HUES64 (cell line): ENCODE data around the gene FANCI.
"Not testable (repeated sequence)": the region's sequence is repeated elsewhere in the genome, so short reads cannot be mapped to it uniquely, and the experiment has no call there.

Experiments
- H3K27ac ChIP-seq: 2 replicates; pipeline ENCODE4 v1.7.0; 2013; ENCODE audit warnings: low read depth, low read length, inconsistent platforms
- H3K27me3 ChIP-seq: 2 replicates; pipeline ENCODE4 v1.6.1; 2013; ENCODE audit warnings: mild to moderate bottlenecking, low read length; ENCODE audit not compliant: insufficient read depth
- H3K36me3 ChIP-seq: 2 replicates; pipeline ENCODE4 v1.6.1; 2013; ENCODE audit warnings: mild to moderate bottlenecking, low read length; ENCODE audit not compliant: insufficient read depth
- H3K4me1 ChIP-seq: 2 replicates; pipeline ENCODE4 v1.6.1; 2013; ENCODE audit warnings: mild to moderate bottlenecking, low read length, moderate library complexity; ENCODE audit not compliant: insufficient read depth
- H3K4me3 ChIP-seq: 2 replicates; pipeline ENCODE4 v1.5.1; 2013; ENCODE audit warnings: mild to moderate bottlenecking, low read length, moderate library complexity
- H3K9ac ChIP-seq: 2 replicates; pipeline ENCODE4 v1.6.1; 2013; ENCODE audit warnings: mild to moderate bottlenecking, low read depth, low read length
- H3K9me3 ChIP-seq: 2 replicates; pipeline ENCODE4 v1.6.1; 2013; ENCODE audit warnings: low read depth, low read length; ENCODE audit not compliant: insufficient read depth
- WGBS: fragments of 150-250, 120-280 bp; methylation state at CpG from one replicate; pipeline ENCODE4 v1.1.7; 2013; ENCODE audit warnings: missing lambda C conversion rate; 5-methylcytosine and 5-hydroxymethylcytosine counted together

The FANCI gene

GRCh38 chr15:89277281-89277680 lies 33.5 kb downstream of the FANCI start:
- not testable (repeated sequence) for H3K27ac ChIP-seq, H3K4me1 ChIP-seq, H3K9me3 ChIP-seq, H3K9ac ChIP-seq, H3K4me3 ChIP-seq, H3K27me3 ChIP-seq
- 96% methylated on average over 4 of the region's 4 CpGs for WGBS
- H3K36me3 ChIP-seq: peaks cover 95% of the 10 kb centered on the region

GRCh38 chr15:89278307-89278706 lies 34.5 kb downstream of the FANCI start:
- Histone ChIP-seq H3K4me1 (no peaks in the 10 kb centered on the region), H3K27me3 (no peaks in the 10 kb centered on the region), H3K36me3 (peaks cover 98% of the 10 kb centered on the region), H3K9ac (no peak overlapping the region), H3K4me3 (no peak overlapping the region), H3K9me3 (no peaks in the 10 kb centered on the region), H3K27ac (no peak overlapping the region)
- WGBS: 92% methylated on average over 1 of the region's 1 CpG

- H3K27ac ChIP-seq: no peak overlapping the region
- WGBS: 98% methylated on average over 4 of the region's 4 CpGs
- H3K4me3 ChIP-seq: no peak overlapping the region
- H3K27me3 ChIP-seq: no peaks in the 10 kb centered on the region
- H3K9me3 ChIP-seq: no peaks in the 10 kb centered on the region; the same call in 1 of the 2 replicates
- no peaks in the 10 kb centered on the region for H3K4me1 ChIP-seq
- no peak overlapping the region for H3K9ac ChIP-seq
- peaks cover 97% of the 10 kb centered on the region for H3K36me3 ChIP-seq
Measured at GRCh38 chr15:89282631-89283030, 38.9 kb downstream of the FANCI start.

- H3K9me3 ChIP-seq: no peaks in the 10 kb centered on the region; the same call in 1 of the 2 replicates
- peaks cover 97% of the 10 kb centered on the region for H3K36me3 ChIP-seq
- H3K4me3 ChIP-seq: no peak overlapping the region
- 97% methylated on average over 4 of the region's 4 CpGs for WGBS
- no peaks in the 10 kb centered on the region for H3K27me3 ChIP-seq
- no peaks in the 10 kb centered on the region for H3K4me1 ChIP-seq
- no peak overlapping the region for H3K9ac ChIP-seq
- H3K27ac ChIP-seq: no peak overlapping the region
Measured at GRCh38 chr15:89283201-89283600, 39.4 kb downstream of the FANCI start.

- Histone ChIP-seq H3K36me3 (peaks cover 94% of the 10 kb centered on the region), H3K4me1 (no peaks in the 10 kb centered on the region), H3K27me3 (no peaks in the 10 kb centered on the region), H3K9me3 (no peaks in the 10 kb centered on the region), H3K27ac (no peak overlapping the region), H3K4me3 (no peak overlapping the region), H3K9ac (no peak overlapping the region)
- WGBS: 98% methylated on average over 2 of the region's 2 CpGs
Measured at GRCh38 chr15:89291934-89292438, 48.2 kb downstream of the FANCI start.

GRCh38 chr15:89293012-89293411 lies 49.2 kb downstream of the FANCI start:
- Histone ChIP-seq H3K36me3 (peaks cover 88% of the 10 kb centered on the region), H3K9ac (no peak overlapping the region), H3K4me3 (no peak overlapping the region), H3K9me3 (no peaks in the 10 kb centered on the region; the same call in 1 of the 2 replicates), H3K27ac (no peak overlapping the region), H3K4me1 (no peaks in the 10 kb centered on the region), H3K27me3 (no peaks in the 10 kb centered on the region)
- WGBS: 95% methylated on average over 2 of the region's 2 CpGs

- no peaks in the 10 kb centered on the region for H3K4me1 ChIP-seq
- peaks cover 82% of the 10 kb centered on the region for H3K36me3 ChIP-seq
- H3K9me3 ChIP-seq: no peaks in the 10 kb centered on the region; the same call in 1 of the 2 replicates
- H3K9ac ChIP-seq: no peak overlapping the region
- H3K27me3 ChIP-seq: no peaks in the 10 kb centered on the region
- H3K4me3 ChIP-seq: no peak overlapping the region
- no peak overlapping the region for H3K27ac ChIP-seq
Measured at GRCh38 chr15:89299896-89300295, 56.1 kb downstream of the FANCI start.

- Histone ChIP-seq H3K27me3 (no peaks in the 10 kb centered on the region), H3K9me3 (no peaks in the 10 kb centered on the region; the same call in 1 of the 2 replicates), H3K4me1 (no peaks in the 10 kb centered on the region), H3K36me3 (peaks cover 82% of the 10 kb centered on the region), H3K27ac (no peak overlapping the region), H3K9ac (no peak overlapping the region), H3K4me3 (no peak overlapping the region)
- whole genome bisulfite sequencing: 97% methylated on average over 4 of the region's 5 CpGs
Measured at GRCh38 chr15:89301304-89302089, 57.7 kb downstream of the FANCI start.

- no CpG with 5 or more reads among the region's 2 CpGs for WGBS
Measured at GRCh38 chr15:89303986-89304385, 60.2 kb downstream of the FANCI start.

GRCh38 chr15:89305395-89305794 lies 61.6 kb downstream of the FANCI start:
- no peak overlapping the region for H3K9ac ChIP-seq
- WGBS: 94% methylated on average over 3 of the region's 3 CpGs
- no peak overlapping the region for H3K4me3 ChIP-seq
- H3K27me3 ChIP-seq: no peaks in the 10 kb centered on the region
- no peaks in the 10 kb centered on the region for H3K4me1 ChIP-seq
- H3K36me3 ChIP-seq: peaks cover 96% of the 10 kb centered on the region
- H3K9me3 ChIP-seq: no peaks in the 10 kb centered on the region
- no peak overlapping the region for H3K27ac ChIP-seq

More at GRCh38 chr15:89303986-89304385, 60.2 kb downstream of the FANCI start:
- no peak overlapping the region for H3K4me3 ChIP-seq
- H3K9me3 ChIP-seq: no peaks in the 10 kb centered on the region
- no peaks in the 10 kb centered on the region for H3K4me1 ChIP-seq
- no peak overlapping the region for H3K27ac ChIP-seq
- peaks cover 95% of the 10 kb centered on the region for H3K36me3 ChIP-seq
- no peak overlapping the region for H3K9ac ChIP-seq
- H3K27me3 ChIP-seq: no peaks in the 10 kb centered on the region

GRCh38 chr15:89307046-89307587 lies 63.3 kb downstream of the FANCI start:
- H3K27me3 ChIP-seq: no peaks in the 10 kb centered on the region
- H3K4me3 ChIP-seq: no peak overlapping the region
- no peak overlapping the region for H3K27ac ChIP-seq
- WGBS: 98% methylated on average over 2 of the region's 2 CpGs
- H3K9me3 ChIP-seq: no peaks in the 10 kb centered on the region
- H3K4me1 ChIP-seq: no peaks in the 10 kb centered on the region
- H3K36me3 ChIP-seq: peaks cover 89% of the 10 kb centered on the region
- H3K9ac ChIP-seq: no peak overlapping the region
